ENCODE results near the gene RPUSD3.

The RPUSD3 gene

DNA sequence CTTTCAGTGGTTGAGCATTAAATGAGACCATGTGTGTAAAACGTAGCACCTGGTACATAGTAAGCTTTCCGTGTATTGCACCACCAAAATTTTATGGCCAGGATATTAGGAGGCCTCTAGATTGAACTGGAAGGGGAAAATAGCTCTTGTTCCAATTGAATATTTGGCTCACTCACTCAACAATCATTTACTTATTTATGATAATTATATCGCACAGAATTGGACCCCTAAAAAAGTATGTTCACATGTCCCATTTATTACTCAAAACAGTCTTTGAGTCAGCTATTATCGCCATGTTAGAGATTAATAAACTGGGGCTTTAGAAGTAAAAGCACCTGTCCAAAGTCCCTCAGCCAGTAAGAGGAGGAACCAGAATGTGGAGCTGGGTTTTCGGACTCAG lies 38.8 kb downstream of the RPUSD3 start:
- no peak for DNase-seq (ENCODE audit: low spot score)
- TF ChIP-seq, protein P1, sequence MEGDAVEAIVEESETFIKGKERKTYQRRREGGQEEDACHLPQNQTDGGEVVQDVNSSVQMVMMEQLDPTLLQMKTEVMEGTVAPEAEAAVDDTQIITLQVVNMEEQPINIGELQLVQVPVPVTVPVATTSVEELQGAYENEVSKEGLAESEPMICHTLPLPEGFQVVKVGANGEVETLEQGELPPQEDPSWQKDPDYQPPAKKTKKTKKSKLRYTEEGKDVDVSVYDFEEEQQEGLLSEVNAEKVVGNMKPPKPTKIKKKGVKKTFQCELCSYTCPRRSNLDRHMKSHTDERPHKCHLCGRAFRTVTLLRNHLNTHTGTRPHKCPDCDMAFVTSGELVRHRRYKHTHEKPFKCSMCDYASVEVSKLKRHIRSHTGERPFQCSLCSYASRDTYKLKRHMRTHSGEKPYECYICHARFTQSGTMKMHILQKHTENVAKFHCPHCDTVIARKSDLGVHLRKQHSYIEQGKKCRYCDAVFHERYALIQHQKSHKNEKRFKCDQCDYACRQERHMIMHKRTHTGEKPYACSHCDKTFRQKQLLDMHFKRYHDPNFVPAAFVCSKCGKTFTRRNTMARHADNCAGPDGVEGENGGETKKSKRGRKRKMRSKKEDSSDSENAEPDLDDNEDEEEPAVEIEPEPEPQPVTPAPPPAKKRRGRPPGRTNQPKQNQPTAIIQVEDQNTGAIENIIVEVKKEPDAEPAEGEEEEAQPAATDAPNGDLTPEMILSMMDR (IDR thresholded peaks at IDR 0.05; ENCODE audit: borderline replicate concordance, control extremely low read depth, extremely low read depth, insufficient read depth, missing control alignments), result no peak
- in situ Hi-C loops (cut with MboI; ENCODE audit: low sequenced_read_pairs, unreplicated experiment), result no loop called here

DNA sequence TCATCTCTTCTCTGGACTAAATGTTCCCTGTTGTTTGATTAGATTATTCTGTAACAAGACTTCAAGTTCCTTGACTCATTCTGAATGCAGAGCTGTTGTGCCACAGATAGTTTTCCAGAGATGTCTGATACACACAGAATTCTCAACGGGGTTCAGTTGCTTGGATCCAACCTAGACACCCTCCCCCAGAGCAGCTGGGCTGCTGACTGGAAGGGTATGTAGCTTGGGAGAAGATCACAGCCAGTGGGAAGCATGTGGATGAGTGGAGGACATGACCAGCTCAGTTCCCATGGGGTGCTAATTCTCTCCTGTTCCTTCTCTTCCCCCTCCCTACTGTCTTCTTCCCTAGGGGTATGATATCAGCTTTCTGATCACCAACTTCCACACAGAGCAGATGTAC lies 40.3 kb downstream of the RPUSD3 start:
- TF ChIP-seq, protein P1 (IDR thresholded peaks at IDR 0.05; ENCODE audit: borderline replicate concordance, control extremely low read depth, extremely low read depth, insufficient read depth, missing control alignments), result no peak
- DNase-seq (ENCODE audit: low spot score), result no peak
- in situ Hi-C loops (cut with MboI; ENCODE audit: low sequenced_read_pairs, unreplicated experiment), result no loop called here

DNA sequence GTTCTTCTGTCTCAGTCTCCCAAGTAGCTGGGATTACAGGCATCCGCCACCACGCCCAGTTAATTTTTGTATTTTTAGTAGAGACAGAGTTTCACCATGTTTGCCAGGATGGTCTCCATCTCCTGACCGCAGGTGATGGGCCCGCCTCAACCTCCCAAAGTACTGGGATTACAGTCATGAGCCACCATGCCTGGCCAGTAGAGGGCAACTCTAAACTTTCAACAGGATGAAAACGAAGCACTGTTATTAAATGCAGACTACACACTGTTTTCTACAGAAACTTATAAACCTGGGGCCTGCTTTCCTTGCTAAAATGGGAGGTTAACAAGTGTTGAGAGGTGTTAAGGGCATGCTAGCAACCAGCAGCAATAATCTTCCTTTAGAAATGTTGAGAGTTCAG lies 43.3 kb downstream of the RPUSD3 start:
- in situ Hi-C loops (cut with MboI; ENCODE audit: low sequenced_read_pairs, unreplicated experiment), result no loop called here
- TF ChIP-seq, protein P1 (IDR thresholded peaks at IDR 0.05; ENCODE audit: borderline replicate concordance, control extremely low read depth, extremely low read depth, insufficient read depth, missing control alignments), result no peak
- no peak for DNase-seq (ENCODE audit: low spot score)

DNA sequence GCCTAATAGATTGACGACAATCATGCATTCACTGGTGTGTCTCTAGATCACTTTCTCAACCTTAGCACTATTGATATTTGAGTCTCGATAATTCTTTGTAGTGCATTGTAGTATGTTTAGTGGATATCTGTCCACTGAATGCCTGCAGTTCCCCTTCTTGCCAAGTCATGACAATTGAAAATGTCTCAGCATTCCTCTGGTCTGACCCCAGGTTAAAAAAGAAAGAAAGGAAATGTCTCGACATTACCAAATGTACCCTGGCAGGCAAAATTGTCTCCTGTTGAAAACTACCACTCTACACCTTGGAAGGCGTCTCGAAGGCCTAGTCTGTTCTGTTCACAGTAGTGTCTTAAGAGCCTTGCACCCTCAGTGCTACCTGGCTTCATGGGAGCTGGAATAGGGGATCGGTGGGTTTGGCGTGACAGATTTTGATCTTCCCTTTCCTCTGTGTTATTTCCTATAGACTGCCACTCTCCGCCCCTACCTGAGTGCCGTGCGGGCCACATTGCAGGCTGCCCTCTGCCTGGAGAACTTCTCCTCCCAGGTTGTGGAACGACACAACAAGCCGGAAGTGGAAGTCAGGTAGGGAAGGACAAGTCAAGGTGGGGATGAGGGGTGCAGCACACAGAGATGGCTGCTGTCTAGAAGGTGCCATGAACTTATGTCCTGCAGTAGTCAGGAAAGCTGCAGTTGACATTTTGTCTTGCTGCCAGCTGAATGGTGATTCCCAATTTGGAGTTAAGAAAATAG lies 46.4 kb downstream of the RPUSD3 start:
- in situ Hi-C loops (cut with MboI; ENCODE audit: low sequenced_read_pairs, unreplicated experiment), result no loop called here
- DNase-seq (ENCODE audit: low spot score), result no peak
- TF ChIP-seq, protein P1 (IDR thresholded peaks at IDR 0.05; ENCODE audit: borderline replicate concordance, control extremely low read depth, extremely low read depth, insufficient read depth, missing control alignments), result no peak

DNA sequence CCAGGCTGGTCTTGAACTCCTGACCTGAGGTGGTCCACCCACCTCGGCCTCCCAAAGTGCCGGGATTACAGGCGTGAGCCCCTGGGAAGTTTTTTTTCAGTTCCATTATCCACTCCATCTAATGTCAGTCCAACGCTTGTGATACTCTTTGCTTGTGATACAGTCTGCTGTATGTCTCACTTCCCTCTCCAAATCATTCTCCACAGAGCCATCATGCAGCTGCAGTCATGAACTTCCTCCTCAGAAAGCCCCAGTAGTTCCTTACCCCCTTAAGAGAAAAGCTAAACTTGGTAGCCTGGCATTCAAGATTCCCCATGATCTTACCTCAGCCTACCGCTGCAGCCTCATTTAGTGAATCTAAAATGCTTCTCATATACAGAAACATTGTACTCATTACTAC lies 48.6 kb downstream of the RPUSD3 start:
- TF ChIP-seq, protein P1 (IDR thresholded peaks at IDR 0.05; ENCODE audit: borderline replicate concordance, control extremely low read depth, extremely low read depth, insufficient read depth, missing control alignments), result no peak
- in situ Hi-C loops (cut with MboI; ENCODE audit: low sequenced_read_pairs, unreplicated experiment), result no loop called here
- peak; percentile 43 for DNase-seq (ENCODE audit: low spot score)

DNA sequence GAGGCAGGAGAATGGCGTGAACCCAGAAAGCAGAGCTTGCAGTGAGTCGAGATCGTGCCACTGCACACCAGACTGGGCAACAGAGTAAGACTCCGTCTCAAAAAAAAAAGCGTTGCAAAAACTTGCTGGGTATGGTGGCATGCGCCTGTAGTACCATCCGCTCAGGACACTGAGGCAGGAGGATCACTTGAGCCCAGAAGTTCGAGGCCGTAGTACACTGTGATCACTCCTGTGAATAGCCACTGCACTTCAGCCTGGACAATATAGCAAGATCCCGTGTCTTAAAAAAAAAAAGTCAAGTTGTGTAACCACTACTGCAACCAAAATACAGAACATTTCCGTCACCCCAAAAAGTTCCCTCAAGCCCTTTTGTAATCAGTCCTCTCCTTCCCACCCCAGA lies 49.4 kb downstream of the RPUSD3 start:
- in situ Hi-C loops (cut with MboI; ENCODE audit: low sequenced_read_pairs, unreplicated experiment), result no loop called here
- DNase-seq (ENCODE audit: low spot score), result no peak
- TF ChIP-seq, protein P1 (IDR thresholded peaks at IDR 0.05; ENCODE audit: borderline replicate concordance, control extremely low read depth, extremely low read depth, insufficient read depth, missing control alignments), result no peak

Data from GM13976 (cell line).